Effector memory CD4-positive, alpha-beta T cell (primary cell): ENCODE results near the gene GON4L.
"Not testable (repeated sequence)": the region's sequence is repeated elsewhere in the genome, so short reads cannot be mapped to it uniquely, and the experiment has no call there.

ENCODE experiments used
- DNase-seq, 3 donors: peaks; one replicate each; pipeline ENCODE4 v3.0.0-alpha.2; 2020
- H3K27ac ChIP-seq: 2 replicates; pipeline ENCODE4 v1.7.0; 2013; ENCODE audit warnings: mild to moderate bottlenecking, low read length, moderate library complexity; ENCODE audit not compliant: insufficient read depth, poor library complexity, severe bottlenecking
- H3K27me3 ChIP-seq: replicated peaks from 2 replicates; pipeline ENCODE4 v1.7.0; 2013; ENCODE audit warnings: mild to moderate bottlenecking, low read length; ENCODE audit not compliant: insufficient read depth, control insufficient read depth, poor library complexity, severe bottlenecking
- H3K36me3 ChIP-seq: 2 replicates; pipeline ENCODE4 v1.7.0; 2013; ENCODE audit warnings: mild to moderate bottlenecking, low read length, moderate library complexity; ENCODE audit not compliant: control insufficient read depth, insufficient read depth
- H3K4me1 ChIP-seq: 2 replicates; pipeline ENCODE4 v1.7.0; 2013; ENCODE audit warnings: low read length, mild to moderate bottlenecking; ENCODE audit not compliant: control insufficient read depth, insufficient read depth, poor library complexity, severe bottlenecking
- H3K4me3 ChIP-seq: 2 replicates; pipeline ENCODE4 v1.7.0; 2013; ENCODE audit warnings: low read length, low read depth, mild to moderate bottlenecking; ENCODE audit not compliant: insufficient read depth, poor library complexity, severe bottlenecking
- H3K9me3 ChIP-seq: 2 replicates; pipeline ENCODE4 v1.7.0; 2013; ENCODE audit warnings: mild to moderate bottlenecking, low read length, moderate library complexity; ENCODE audit not compliant: control insufficient read depth
- total RNA-seq, 3 donors: gene quantifications; one replicate each; lab custom pipeline; 2026; lab: John Stamatoyannopoulos, UW

The GON4L gene
- 103 to 159 (median 130) reads per million in 3 donors for total RNA-seq

DNA sequence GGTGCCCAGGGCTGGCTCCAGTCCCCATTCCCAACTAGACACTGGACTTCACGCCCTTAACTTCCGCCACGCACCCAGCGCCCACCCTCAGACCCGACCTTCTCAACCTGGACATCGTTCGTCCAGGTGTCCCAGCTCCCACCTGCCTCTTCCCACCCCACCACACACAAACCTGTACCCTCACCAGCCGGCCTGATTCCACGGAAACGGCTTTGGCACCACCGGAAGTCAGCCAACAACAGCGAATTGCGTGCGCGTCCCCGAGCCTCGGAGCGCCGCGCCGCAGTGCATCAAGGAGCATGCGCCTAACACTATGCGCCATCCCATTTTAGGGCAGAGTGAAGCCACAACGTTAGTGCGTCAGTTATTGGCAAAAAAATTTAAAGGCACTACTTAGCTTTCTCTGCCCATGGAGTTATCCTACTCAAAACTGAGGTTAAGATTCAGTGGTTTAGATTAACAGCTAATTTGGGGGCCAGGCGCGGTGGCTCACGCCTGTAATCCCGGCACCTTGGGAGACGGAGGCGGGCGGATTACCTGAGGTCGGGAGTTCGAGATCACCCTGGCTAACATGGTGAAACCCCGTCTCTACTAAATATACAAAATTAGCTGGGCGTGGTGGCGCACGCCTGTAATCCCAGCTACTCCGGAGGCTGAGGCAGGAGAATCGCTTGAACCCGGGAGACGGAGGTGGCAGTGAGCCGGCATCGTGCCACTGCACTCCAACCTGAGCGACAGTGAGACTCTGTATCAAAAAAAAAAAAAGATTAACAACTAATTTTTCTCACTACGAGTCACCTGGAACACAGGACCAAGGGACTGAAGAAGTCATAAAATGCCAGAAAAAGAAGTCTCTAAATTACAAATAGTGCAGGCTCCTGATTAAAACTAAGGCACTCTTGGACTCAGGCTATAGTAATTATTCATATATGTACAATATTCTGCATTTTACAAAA lies at the start of gene GON4L:
GON4L (minus strand) TSS at position 240 of the 956 bp plus-strand sequence. CDS start 3,434 bp downstream, outside the sequence.
- DNase-seq: peak; percentile 77 to 85 (median 79)
- Histone ChIP-seq H3K4me1 (peaks cover 7% of the 10 kb centered on the region), H3K9me3 (no peaks in the 10 kb centered on the region), H3K4me3 (peak within 1 kb of the TSS; percentile 63), H3K36me3 (peaks cover 13% of the 10 kb centered on the region), H3K27me3 (no peaks in the 10 kb centered on the region), H3K27ac (peak within 1 kb of the TSS; percentile 81)

DNA sequence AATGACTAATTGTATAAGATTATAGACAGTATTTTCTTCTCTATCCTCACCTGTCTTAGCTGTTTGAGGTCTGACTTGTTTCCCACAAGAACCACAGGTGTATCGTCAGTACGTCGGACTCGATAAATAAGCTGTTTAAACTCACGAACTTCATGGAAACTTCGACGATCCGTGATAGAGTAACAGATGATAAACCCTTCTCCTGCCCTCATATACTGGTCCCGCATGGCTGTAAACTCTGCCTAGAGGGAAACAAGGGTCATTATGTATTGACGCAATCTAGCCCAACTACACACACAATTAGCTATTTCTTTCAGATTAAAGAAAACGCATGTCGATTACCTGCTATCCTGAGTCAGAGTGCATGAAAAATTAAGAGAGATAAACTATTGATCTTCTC lies 47.2 kb upstream of the GON4L start:
- Histone ChIP-seq H3K27ac (no peak overlapping the region), H3K4me1 (no peaks in the 10 kb centered on the region), H3K9me3 (no peaks in the 10 kb centered on the region), H3K4me3 (no peak overlapping the region), H3K27me3 (no peaks in the 10 kb centered on the region), H3K36me3 (peaks cover 67% of the 10 kb centered on the region)
- DNase-seq: no peak

DNA sequence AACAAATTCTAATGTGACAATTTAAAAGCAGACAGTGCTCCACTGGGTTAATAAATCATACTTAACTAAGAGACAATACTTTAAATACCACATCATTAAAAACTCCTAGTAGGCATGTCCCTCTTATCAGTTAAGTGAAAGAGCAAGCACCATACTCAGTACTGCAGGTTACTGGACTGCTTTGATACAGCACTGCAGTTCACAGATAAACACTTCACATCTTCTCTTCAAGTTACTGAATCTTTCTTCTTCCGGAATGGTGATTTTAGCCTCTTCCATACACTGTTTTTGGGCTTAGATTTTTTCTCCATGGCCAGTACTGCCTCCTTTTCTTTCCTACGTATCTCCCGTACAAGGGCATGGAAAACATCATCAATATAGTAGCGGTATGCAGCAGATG lies 43.1 kb upstream of the GON4L start:
- H3K4me3 ChIP-seq: no peak overlapping the region
- no peak overlapping the region for H3K27ac ChIP-seq
- H3K27me3 ChIP-seq: no peaks in the 10 kb centered on the region
- no peak for DNase-seq
- H3K9me3 ChIP-seq: no peaks in the 10 kb centered on the region
- H3K36me3 ChIP-seq: peaks cover 50% of the 10 kb centered on the region
- H3K4me1 ChIP-seq: no peaks in the 10 kb centered on the region

DNA sequence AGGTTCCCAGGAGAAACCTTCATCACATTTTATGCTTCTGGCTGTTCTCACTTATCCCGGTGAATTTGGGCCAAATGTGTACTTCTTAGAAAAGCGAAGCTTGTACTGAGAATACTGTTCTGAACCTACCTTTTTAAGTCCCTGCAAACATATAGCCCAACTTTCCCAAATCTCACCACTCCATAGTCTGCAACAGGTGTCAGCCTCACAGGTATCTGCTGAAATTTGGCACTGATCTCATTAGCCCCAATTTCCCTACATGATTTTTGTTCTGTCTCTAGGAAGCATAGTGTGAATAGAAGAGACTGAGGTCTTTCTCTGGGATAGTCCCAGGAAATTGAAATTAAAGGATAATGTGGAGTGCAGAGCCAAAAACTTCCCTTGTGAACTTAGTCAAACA lies 42.7 kb upstream of the GON4L start:
- Histone ChIP-seq H3K36me3 (peaks cover 45% of the 10 kb centered on the region), H3K4me3 (no peak overlapping the region), H3K27ac (no peak overlapping the region), H3K9me3 (no peaks in the 10 kb centered on the region), H3K4me1 (no peaks in the 10 kb centered on the region), H3K27me3 (no peaks in the 10 kb centered on the region)
- no peak for DNase-seq

DNA sequence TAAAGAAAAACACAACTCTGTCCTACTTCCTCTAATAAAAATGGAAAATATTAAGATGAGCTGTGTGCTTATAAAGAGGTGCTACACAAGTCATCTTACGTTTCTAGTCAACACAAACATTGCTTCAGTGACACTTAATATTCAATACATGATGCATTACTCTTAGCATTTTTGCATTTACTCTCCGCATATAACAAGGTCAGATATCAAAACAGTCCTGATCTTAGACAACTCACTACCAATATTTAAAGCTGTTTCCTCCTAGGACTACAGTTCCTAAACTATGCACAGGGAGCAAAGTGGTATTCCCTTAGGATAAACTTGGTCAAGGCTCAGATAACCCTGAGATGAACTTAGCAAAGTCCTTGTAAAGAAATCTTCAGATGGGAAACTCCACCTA lies 41.9 kb upstream of the GON4L start:
- Histone ChIP-seq H3K27me3 (no peaks in the 10 kb centered on the region), H3K9me3 (no peaks in the 10 kb centered on the region), H3K27ac (no peak overlapping the region), H3K36me3 (peaks cover 38% of the 10 kb centered on the region), H3K4me1 (no peaks in the 10 kb centered on the region), H3K4me3 (no peak overlapping the region)
- no peak for DNase-seq

DNA sequence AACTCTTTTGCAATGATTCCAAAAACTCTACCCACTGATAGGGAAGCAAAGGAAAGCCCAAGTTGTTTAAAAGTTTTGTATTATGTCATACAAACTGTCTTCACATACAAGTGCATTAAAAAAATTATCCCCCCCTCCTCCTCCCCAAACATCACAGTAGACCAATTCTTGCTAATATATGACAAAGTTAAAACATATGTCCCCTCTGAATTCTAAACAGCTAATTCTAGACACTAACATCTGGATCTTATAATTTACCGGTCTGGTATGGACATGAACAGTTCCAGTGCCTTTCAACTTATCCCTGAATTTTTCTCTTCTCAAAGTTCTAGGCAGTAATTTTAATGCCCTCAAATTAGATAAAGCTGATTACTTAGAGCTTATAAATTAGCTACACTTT lies 40.7 kb upstream of the GON4L start:
- H3K4me1 ChIP-seq: peaks cover 3% of the 10 kb centered on the region
- no peaks in the 10 kb centered on the region for H3K9me3 ChIP-seq
- no peaks in the 10 kb centered on the region for H3K27me3 ChIP-seq
- H3K36me3 ChIP-seq: peaks cover 29% of the 10 kb centered on the region
- no peak for DNase-seq
- no peak overlapping the region for H3K4me3 ChIP-seq
- H3K27ac ChIP-seq: no peak overlapping the region

- not testable (repeated sequence) for H3K27ac ChIP-seq, H3K27me3 ChIP-seq, H3K4me3 ChIP-seq, H3K4me1 ChIP-seq, H3K9me3 ChIP-seq, DNase-seq
- H3K36me3 ChIP-seq: peaks cover 26% of the 10 kb centered on the region
Measured at GRCh38 chr1:155896476-155896875, 39.5 kb upstream of the GON4L start.

GRCh38 chr1:155895617-155896016 lies 38.6 kb upstream of the GON4L start:
- DNase-seq: not testable (repeated sequence)

DNA sequence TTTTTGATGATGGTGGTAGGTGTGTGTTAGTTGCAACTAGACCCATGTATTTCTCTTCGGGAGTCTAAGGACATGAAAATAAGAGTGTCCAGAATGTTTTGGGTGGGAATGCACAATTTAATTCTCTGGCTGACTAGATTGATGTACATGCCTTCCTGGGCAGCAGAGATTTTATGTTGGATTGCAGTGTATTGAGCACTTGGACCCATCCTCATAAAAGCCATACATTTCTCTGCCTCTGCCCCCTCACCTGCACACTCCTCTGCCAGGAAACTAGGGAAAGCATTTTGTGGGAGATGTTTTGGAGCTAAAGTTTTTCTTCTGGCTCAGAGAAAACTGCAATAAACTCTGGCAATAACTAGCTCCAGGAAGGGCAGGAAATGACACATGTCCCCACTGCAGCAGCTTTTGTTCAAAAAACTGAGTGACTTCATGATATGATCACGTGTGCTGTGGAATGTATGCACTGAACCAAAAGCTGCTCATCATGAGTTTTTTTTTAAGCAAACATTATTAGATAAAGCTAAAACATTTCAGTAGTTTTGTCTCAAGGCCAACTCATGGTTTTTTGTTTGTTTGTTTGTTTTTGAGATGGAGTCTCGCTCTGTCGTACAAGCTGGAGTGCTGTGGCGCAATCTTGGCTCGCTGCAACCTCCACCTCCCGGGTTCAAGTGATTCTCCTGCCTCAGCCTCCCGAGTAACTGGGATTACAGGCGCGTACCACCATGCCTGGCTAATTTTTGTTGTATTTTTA lies 36.6 kb upstream of the GON4L start:
- Histone ChIP-seq H3K27ac (no peak overlapping the region), H3K4me3 (no peak overlapping the region), H3K36me3 (no peaks in the 10 kb centered on the region), H3K9me3 (no peaks in the 10 kb centered on the region), H3K27me3 (no peaks in the 10 kb centered on the region), H3K4me1 (peaks cover 3% of the 10 kb centered on the region)
- DNase-seq: no peak

More at GRCh38 chr1:155895617-155896016, 38.6 kb upstream of the GON4L start:
- H3K27me3 ChIP-seq, H3K4me3 ChIP-seq, H3K27ac ChIP-seq, H3K4me1 ChIP-seq, H3K9me3 ChIP-seq: not testable (repeated sequence)
- H3K36me3 ChIP-seq: peaks cover 17% of the 10 kb centered on the region

GRCh38 chr1:155892796-155893195 lies 35.8 kb upstream of the GON4L start:
- Histone ChIP-seq H3K9me3 (no peaks in the 10 kb centered on the region), H3K4me1 (peaks cover 3% of the 10 kb centered on the region), H3K4me3 (no peak overlapping the region), H3K36me3 (no peaks in the 10 kb centered on the region), H3K27me3 (no peaks in the 10 kb centered on the region), H3K27ac (no peak overlapping the region)
- no peak for DNase-seq
